Uterus (tissue), 2 donors: ENCODE measurements around the gene RXFP3.

Experiments used
- CTCF ChIP-seq, 4 experiments: fragments of 200-600 bp in 2 of 4; fragments of 450-650 bp in 2 of 4; sonication (generic) in 2 of 4; IDR thresholded peaks; one replicate each; pipeline ENCODE4 v1.5.1; 2016 to 2019; ENCODE audit warnings: antibody characterized with exemption in 4 of 4, mild to moderate bottlenecking in 2 of 4, moderate library complexity in 1 of 4
- POLR2A ChIP-seq, 2 donors: fragments of 450-650 bp; IDR thresholded peaks; one replicate each; pipeline ENCODE4 v1.6.1; 2016; ENCODE audit warnings: antibody characterized with exemption in 2 of 2, mild to moderate bottlenecking in 1 of 2, moderate library complexity in 1 of 2

- TF ChIP-seq CTCF (IDR thresholded peaks at IDR 0.05) (no peak), POLR2A (IDR thresholded peaks at IDR 0.05) (no peak)
These were observed 30.8 kb upstream of the RXFP3 start for GRCh38 chr5:33905381-33905780.
